Smooth muscle cell (in vitro differentiated cells): ENCODE data around the gene SLC11A2. TPM values are rescaled to one million over a fixed set of nuclear protein-coding genes. Genes with fewer than 3 reads are reported as not detected.

ENCODE experiments used
- DNase-seq: peaks from one replicate; lab custom pipeline; 2025; ENCODE audit not compliant: unreplicated experiment; lab: John Stamatoyannopoulos, UW
- H2AFZ ChIP-seq: fragments of 200-600 bp; sonication (generic); 2 replicates; pipeline ENCODE4 v1.6.0; 2016; ENCODE audit warnings: antibody characterized with exemption, low read depth, mild to moderate bottlenecking
- H3F3A ChIP-seq: fragments of 200-600 bp; sonication (generic); 2 replicates; pipeline ENCODE4 v1.6.0; 2017; ENCODE audit warnings: antibody characterized with exemption, low read depth
- H3K27ac ChIP-seq: fragments of 200-600 bp; sonication (generic); 2 replicates; pipeline ENCODE4 v1.5.1; 2016; ENCODE audit warnings: low read depth, mild to moderate bottlenecking
- H3K27me3 ChIP-seq: fragments of 200-600 bp; sonication (generic); 2 replicates; pipeline ENCODE4 v1.6.1; 2016; ENCODE audit warnings: low read depth, mild to moderate bottlenecking
- H3K36me3 ChIP-seq: fragments of 200-600 bp; sonication (generic); 2 replicates; pipeline ENCODE4 v1.5.1; 2016; ENCODE audit warnings: low read depth
- H3K4me1 ChIP-seq: fragments of 200-600 bp; sonication (generic); 2 replicates; pipeline ENCODE4 v1.5.1; 2016; ENCODE audit warnings: low read depth
- H3K4me2 ChIP-seq: fragments of 200-600 bp; sonication (generic); 2 replicates; pipeline ENCODE4 v1.6.0; 2016; ENCODE audit warnings: mild to moderate bottlenecking
- H3K4me3 ChIP-seq: fragments of 200-600 bp; sonication (generic); 2 replicates; pipeline ENCODE4 v1.5.1; 2016; ENCODE audit warnings: mild to moderate bottlenecking
- H3K79me2 ChIP-seq: fragments of 200-600 bp; sonication (generic); 2 replicates; pipeline ENCODE4 v1.6.0; 2016; ENCODE audit warnings: low read depth, mild to moderate bottlenecking
- H3K9ac ChIP-seq: fragments of 200-600 bp; sonication (generic); 2 replicates; pipeline ENCODE4 v1.6.0; 2016; ENCODE audit warnings: low read depth
- H3K9me3 ChIP-seq: fragments of 200-600 bp; sonication (generic); replicated peaks from 2 replicates; pipeline ENCODE4 v1.5.1; 2016; ENCODE audit warnings: low read depth
- H4K20me1 ChIP-seq: fragments of 200-600 bp; sonication (generic); 2 replicates; pipeline ENCODE4 v1.6.0; 2016; ENCODE audit warnings: low read depth
- CTCF ChIP-seq: fragments of 200-600 bp; sonication (generic); IDR thresholded peaks from 2 replicates; pipeline ENCODE4 v1.5.1; 2017; ENCODE audit warnings: borderline replicate concordance, mild to moderate bottlenecking, antibody characterized with exemption; ENCODE audit not compliant: insufficient read depth, poor library complexity, severe bottlenecking
- WGBS: methylation state at CpG from one replicate; pipeline ENCODE4 v1.1.7; 2016; ENCODE audit warnings: low lambda C conversion rate; 5-methylcytosine and 5-hydroxymethylcytosine counted together
- polyA plus RNA-seq: library from polyadenylated mRNA; unstranded; fragments of >200 nt; fragmentation: Nextera tagmentation; extraction: Ambion mirVana; gene quantifications from 2 replicates; pipeline ENCODE4 v1.2.1, GENCODE V29; 2016
- total RNA-seq: library from RNA; depleted of rRNA; stranded (reverse); fragments of >200 nt; gene quantifications from 2 replicates; pipeline ENCODE4 v1.2.3, GENCODE V29; 2014

The SLC11A2 gene
- 31.3 and 52.9 TPM in 2 replicates for total RNA-seq
- 22.9 and 26.5 TPM in 2 replicates for polyA plus RNA-seq

GRCh38 chr12:51025836-51026638 is at the start of gene SLC11A2:
Gene SLC11A2 (minus strand): TSS chr12:51026384. CDS start chr12:51010728, 15,656 bp downstream.
- Histone ChIP-seq H3K4me1 (peaks cover 24% of the 10 kb centered on the region), H3K79me2 (peaks cover 42% of the 10 kb centered on the region), H3K27me3 (no peaks in the 10 kb centered on the region), H3K9ac (peak within 1 kb of the TSS; percentile 84), H2AFZ (peak within 1 kb of the TSS; percentile 82), H3K4me2 (peak within 1 kb of the TSS; percentile 95), H4K20me1 (peaks cover 13% of the 10 kb centered on the region), H3K4me3 (peak within 1 kb of the TSS; percentile 62), H3K27ac (peak within 1 kb of the TSS; percentile 97), H3K36me3 (no peaks in the 10 kb centered on the region), H3K9me3 (no peaks in the 10 kb centered on the region), H3F3A (peaks cover 9% of the 10 kb centered on the region)
- no peak for TF ChIP-seq CTCF
- peak; percentile 78 for DNase-seq
- WGBS = 1% methylated on average over 51 of the region's 74 CpGs

- 91% methylated on average over 5 of the region's 5 CpGs for WGBS
- Histone ChIP-seq H3K4me1 (peaks cover 7% of the 10 kb centered on the region), H3K79me2 (peaks cover 67% of the 10 kb centered on the region), H4K20me1 (peaks cover 57% of the 10 kb centered on the region), H2AFZ (no peak overlapping the region), H3K9ac (no peak overlapping the region), H3K27me3 (no peaks in the 10 kb centered on the region), H3K9me3 (no peaks in the 10 kb centered on the region), H3F3A (peaks cover 11% of the 10 kb centered on the region), H3K4me3 (no peak overlapping the region), H3K4me2 (no peak overlapping the region), H3K36me3 (no peaks in the 10 kb centered on the region), H3K27ac (peak overlapping the region; percentile 49)
- DNase-seq = no peak
- TF ChIP-seq CTCF = no peak
Measured at GRCh38 chr12:51075390-51075789, 49.2 kb upstream of the SLC11A2 start.

GRCh38 chr12:51071663-51072062 is 45.5 kb upstream of the SLC11A2 start:
- Histone ChIP-seq H3K27me3 (no peaks in the 10 kb centered on the region), H3K4me2 (no peak overlapping the region), H3K4me1 (no peaks in the 10 kb centered on the region), H4K20me1 (peaks cover 32% of the 10 kb centered on the region), H2AFZ (no peak overlapping the region), H3K79me2 (peaks cover 40% of the 10 kb centered on the region), H3F3A (peaks cover 13% of the 10 kb centered on the region), H3K36me3 (peaks cover 7% of the 10 kb centered on the region), H3K4me3 (no peak overlapping the region), H3K9me3 (no peaks in the 10 kb centered on the region), H3K27ac (peak overlapping the region; percentile 9), H3K9ac (no peak overlapping the region)
- no peak for DNase-seq
- 95% methylated on average over 2 of the region's 2 CpGs for WGBS
- TF ChIP-seq CTCF = no peak
